Epithelial cell of prostate (primary cell): Measurements from ENCODE around the gene BAZ2B.

ENCODE experiments used
- DNase-seq: peaks from one replicate; pipeline ENCODE4 v3.0.0-alpha.2; 2011; ENCODE audit warnings: low read depth, low spot score
- H3K27ac ChIP-seq: fragments of 450-650 bp; 2 replicates; pipeline ENCODE4 v1.5.1; 2017; ENCODE audit warnings: mild to moderate bottlenecking

Gene BAZ2B

DNA sequence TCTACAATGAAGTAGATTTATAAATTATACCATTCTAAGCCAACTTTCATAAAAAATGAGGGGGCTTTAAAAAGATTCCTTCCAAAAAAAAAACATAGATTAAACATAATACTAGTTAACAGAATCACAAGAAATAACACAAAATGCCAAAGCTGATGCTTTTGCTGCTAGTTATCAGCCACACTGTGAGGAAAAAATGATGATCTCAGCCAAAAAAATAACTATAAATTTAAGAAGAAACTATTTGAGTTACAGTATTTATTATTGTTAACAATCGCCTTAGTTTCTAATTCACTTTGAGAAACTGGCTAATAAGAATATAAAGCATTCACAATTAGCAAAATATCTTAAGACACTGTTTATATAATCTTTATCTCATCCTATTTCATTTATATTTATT lies 27.1 kb downstream of the BAZ2B start:
- no peak overlapping the region for H3K27ac ChIP-seq
- no peak for DNase-seq

DNA sequence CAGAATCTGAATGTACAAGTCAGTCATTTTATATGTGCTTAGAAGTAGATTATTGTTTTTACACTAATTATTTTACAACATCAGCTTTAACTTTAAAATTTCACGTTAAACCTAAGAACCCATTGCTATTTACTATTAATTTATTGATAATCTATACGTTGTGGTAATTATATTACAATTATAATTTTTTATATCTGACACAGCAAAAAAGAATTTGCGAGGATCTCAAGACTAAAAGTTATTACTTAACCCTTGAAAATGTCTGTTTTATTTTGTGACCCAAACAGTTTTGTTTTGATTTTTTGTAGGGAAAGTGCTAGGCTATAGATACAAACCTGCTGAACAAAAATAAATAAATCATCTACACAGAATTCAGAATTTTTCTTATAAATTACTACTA lies 30.3 kb downstream of the BAZ2B start:
- DNase-seq = no peak
- H3K27ac ChIP-seq = no peak overlapping the region

GRCh38 chr2:159585622-159586021 lies 30.7 kb downstream of the BAZ2B start:
- no peak for DNase-seq
- no peak overlapping the region for H3K27ac ChIP-seq

- no peak for DNase-seq
- no peak overlapping the region for H3K27ac ChIP-seq
Observed at GRCh38 chr2:159584796-159585195, 31.6 kb downstream of the BAZ2B start.

- no peak overlapping the region for H3K27ac ChIP-seq
- no peak for DNase-seq
Observed at GRCh38 chr2:159573846-159574606, 42.3 kb downstream of the BAZ2B start.

- no peak overlapping the region for H3K27ac ChIP-seq
- DNase-seq = no peak
Observed at GRCh38 chr2:159573294-159573693, 43.1 kb downstream of the BAZ2B start.

GRCh38 chr2:159572459-159572858 lies 43.9 kb downstream of the BAZ2B start:
- H3K27ac ChIP-seq = no peak overlapping the region
- DNase-seq = no peak

DNA sequence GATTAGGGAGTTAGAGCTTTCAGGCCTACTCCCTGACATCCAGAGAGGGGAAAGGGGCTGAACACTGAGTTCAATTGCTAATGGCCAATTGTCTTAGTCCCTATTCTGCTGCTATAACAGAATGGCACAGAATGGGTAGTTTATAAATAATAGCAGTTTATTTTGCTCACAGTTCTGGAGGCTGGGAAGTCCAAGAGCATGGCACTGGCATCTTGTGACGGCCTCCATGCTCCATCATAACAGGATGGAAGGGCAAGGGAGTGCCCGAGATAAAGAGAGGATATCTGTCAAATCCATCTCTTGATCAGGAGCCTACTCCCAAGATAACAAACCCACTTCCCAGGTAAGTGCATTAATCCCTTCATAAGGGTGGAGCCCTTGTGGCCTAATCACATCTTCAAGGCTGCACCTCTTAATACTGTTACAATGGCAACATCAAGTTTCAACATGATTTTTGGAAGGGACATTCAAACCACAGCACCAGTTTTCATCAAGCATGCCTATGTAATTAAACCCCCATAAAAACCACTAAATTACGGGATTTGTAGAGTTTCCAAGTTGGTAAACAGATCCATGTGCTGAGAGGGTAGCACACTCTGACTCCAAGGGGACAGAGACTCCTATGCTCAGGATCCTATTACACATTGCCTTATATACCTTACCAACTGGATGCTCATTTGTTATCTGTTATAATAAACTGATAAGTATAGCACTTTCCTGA lies 44.6 kb downstream of the BAZ2B start:
- DNase-seq = no peak
- H3K27ac ChIP-seq = no peak overlapping the region

- DNase-seq = no peak
- no peak overlapping the region for H3K27ac ChIP-seq
Observed at GRCh38 chr2:159564081-159564480, 52.3 kb downstream of the BAZ2B start.

DNA sequence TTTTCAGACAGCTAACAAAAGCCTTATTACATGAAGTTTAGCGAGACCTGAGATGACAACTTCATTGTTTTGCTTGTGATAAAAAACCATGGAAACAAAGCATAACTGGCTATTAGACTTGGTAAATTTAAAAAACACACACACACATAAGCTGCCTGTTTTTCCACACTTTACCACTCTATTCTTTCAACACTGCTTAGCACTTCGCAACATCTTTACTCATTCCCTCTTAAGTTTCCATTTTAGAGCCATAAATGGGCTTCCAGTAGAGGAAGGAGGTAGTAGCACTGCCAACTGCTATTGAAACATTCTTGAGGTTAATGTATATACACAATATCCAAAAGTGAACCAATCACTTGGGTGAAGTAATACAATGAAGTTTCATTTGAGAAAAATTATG lies 54.1 kb downstream of the BAZ2B start:
- H3K27ac ChIP-seq = no peak overlapping the region
- DNase-seq = no peak

- no peak for DNase-seq
Observed at GRCh38 chr2:159561786-159562185, 54.6 kb downstream of the BAZ2B start.

GRCh38 chr2:159561242-159561641 lies 55.1 kb downstream of the BAZ2B start:
- no peak for DNase-seq
- no peak overlapping the region for H3K27ac ChIP-seq

More at GRCh38 chr2:159561786-159562185, 54.6 kb downstream of the BAZ2B start:
- no peak overlapping the region for H3K27ac ChIP-seq

DNA sequence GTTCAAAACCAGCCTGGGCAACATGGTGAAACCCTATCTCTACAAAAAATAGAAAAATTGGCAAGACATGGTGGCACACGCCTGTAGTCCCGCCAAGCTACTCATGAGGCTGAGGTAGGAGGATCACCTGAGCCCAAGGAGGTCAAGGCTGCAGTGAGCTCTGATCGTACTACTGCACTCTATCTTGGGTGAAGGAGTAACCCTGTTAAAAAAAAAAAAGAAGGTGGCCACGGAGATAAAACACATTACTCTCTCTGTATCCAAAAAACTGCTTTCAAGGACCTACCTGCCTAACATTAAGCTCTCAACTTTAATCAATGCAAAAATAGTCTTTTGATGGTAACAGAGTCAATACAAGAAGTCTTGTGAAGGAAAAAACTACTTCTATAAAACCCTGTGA lies 57.3 kb downstream of the BAZ2B start:
- no peak overlapping the region for H3K27ac ChIP-seq

GRCh38 chr2:159558479-159558878 lies 57.9 kb downstream of the BAZ2B start:
- DNase-seq = no peak
- no peak overlapping the region for H3K27ac ChIP-seq

More for the DNA sequence above, 57.3 kb downstream of the BAZ2B start:
- no peak for DNase-seq

- DNase-seq = no peak
- no peak overlapping the region for H3K27ac ChIP-seq
Observed at GRCh38 chr2:159557437-159558034, 58.8 kb downstream of the BAZ2B start.

DNA sequence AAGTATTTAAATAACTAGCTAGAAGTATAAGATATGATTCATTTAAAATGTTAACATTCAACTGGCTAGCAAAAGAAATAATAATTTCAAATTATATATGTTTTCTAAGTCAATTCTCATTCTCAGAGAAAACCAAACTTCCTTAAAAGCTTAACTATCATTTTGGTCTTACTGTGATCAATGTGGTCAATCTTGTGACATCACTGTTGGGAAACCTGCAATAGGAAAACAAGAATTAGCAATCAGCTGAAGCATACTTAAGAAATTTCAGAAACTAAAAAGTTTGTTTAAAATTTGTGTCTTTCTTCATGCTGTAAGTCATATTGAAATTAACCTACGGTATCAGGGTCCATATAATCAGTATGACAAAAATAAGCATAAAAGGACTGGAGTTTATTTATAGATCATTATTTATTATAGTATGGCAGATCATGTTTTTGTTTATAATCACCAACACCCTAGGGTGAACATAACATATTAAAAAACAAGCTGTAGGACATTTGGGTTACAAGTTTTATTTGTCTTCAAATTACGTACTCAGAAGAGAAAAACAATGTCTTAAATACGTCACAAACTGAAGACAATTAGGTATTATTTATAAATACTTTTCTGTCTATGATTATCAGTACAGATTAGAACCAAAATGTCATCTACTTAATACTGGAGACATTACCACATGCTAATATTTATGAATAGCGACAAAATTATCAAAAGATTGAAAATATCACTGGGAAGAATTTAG lies 60.5 kb downstream of the BAZ2B start:
- H3K27ac ChIP-seq = no peak overlapping the region

DNA sequence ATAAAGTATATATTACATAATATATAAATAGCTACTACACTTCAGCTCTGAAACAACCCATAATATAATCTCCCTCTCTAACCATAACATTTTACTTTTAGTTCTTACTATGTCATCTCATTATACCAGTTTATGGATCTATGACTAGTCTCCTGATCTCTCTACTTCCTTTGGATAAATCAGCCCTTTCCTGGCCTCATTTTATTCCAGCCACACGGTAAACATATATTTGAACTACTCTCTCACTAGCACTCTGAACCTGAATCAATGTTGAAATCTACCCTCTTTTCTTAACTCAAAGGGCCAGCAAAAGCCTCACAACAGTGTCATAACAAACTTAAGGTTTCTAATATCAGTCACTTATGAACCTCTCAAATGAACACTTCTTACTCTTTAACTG lies 62.6 kb downstream of the BAZ2B start:
- DNase-seq = no peak

More for the DNA sequence above, 60.5 kb downstream of the BAZ2B start:
- DNase-seq = no peak

GRCh38 chr2:159551806-159552205 lies 64.5 kb downstream of the BAZ2B start:
- H3K27ac ChIP-seq = no peak overlapping the region
- no peak for DNase-seq

More for the DNA sequence above, 62.6 kb downstream of the BAZ2B start:
- H3K27ac ChIP-seq = no peak overlapping the region

GRCh38 chr2:159550231-159550630 lies 66.1 kb downstream of the BAZ2B start:
- no peak overlapping the region for H3K27ac ChIP-seq
- DNase-seq = no peak

DNA sequence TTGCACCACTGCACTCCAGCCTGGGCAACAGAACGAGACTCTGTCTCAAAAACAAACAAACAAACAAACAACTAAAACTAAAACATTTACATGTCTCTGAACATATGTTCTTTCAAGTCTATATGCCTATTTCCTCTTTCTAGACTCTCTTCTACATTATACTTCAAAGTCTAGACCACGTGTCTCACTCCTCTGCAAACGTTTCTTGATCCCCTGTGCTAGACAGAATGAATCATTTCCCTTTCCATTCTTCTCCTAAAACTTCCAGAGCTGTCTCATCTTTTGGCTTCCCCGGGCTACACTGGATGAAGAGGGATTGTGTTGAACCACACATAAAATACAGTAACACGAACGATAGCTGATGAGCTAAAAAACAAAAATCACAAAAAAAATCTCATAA lies 67.1 kb downstream of the BAZ2B start:
- DNase-seq = no peak
- no peak overlapping the region for H3K27ac ChIP-seq
